BE2C (cell line): ENCODE measurements around the gene PIP4K2C.
A peak's percentile ranks its signal among the peaks of the same experiment; 100 is the strongest.

Experiments
- DNase-seq: peaks from one replicate; pipeline ENCODE4 v3.0.0-alpha.2; 2020
- H3K27me3 ChIP-seq: fragments of 250-450 bp; sonication (Bioruptor Pico); 2 replicates; pipeline ENCODE4 v1.5.1; 2020; ENCODE audit warnings: mild to moderate bottlenecking
- H3K36me3 ChIP-seq: fragments of 250-450 bp; sonication (Bioruptor Pico); 2 replicates; pipeline ENCODE4 v1.5.1; 2020; ENCODE audit warnings: mild to moderate bottlenecking
- H3K4me1 ChIP-seq: fragments of 250-450 bp; sonication (Bioruptor Pico); 2 replicates; pipeline ENCODE4 v1.5.1; 2020
- H3K4me3 ChIP-seq: 2 replicates; pipeline ENCODE4 v1.5.1; 2011; ENCODE audit warnings: low read depth, low read length
- H3K9me3 ChIP-seq: fragments of 250-450 bp; sonication (Bioruptor Pico); 2 replicates; pipeline ENCODE4 v1.5.1; 2020
- CTCF ChIP-seq: IDR thresholded peaks from 2 replicates; pipeline ENCODE4 v1.5.1; 2012; ENCODE audit warnings: mild to moderate bottlenecking, low read depth, low read length

Gene PIP4K2C

DNA sequence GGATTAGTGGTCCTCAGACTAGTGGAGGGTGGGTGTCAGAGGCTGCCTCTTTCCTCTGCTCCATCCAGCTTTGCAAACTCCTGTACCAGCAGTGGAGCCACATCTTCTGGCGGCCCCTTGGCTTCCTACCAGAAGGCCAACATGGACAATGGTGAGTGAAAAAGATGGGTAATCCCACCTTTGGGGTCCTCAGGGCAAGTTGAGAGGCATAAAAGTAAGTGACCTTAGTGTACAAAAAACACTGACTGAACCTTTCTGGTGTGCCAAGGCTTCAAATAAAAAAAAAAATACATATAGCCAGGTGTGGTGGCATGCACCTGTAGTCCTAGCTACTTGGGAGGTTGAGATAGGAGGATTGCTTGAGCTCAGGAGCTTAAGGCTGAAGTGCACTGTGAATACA is 9.2 kb upstream of the PIP4K2C start:
- Histone ChIP-seq H3K27me3 (no peaks in the 10 kb centered on the region), H3K4me3 (no peak overlapping the region), H3K36me3 (peaks cover 13% of the 10 kb centered on the region), H3K9me3 (no peaks in the 10 kb centered on the region), H3K4me1 (no peaks in the 10 kb centered on the region)
- TF ChIP-seq CTCF: no peak
- DNase-seq: no peak

DNA sequence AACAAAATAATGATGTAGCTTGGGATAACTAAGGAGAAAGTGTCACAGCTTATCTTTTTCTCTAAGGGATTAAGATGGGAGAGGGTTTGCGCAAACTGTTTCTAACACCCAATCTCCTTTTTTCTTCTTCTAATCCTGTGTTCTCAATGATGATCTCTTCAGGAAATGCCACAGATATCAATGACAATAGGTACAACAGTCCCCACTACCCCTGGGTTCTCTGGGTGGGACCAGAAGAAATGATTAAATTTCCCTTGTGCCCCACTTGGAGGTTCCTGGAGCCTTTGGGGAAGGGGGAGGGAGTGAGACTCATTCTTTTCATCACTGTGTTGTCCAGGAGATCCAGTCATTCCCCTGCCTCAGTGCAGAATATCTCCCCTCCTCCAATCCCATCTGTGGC is 8.6 kb upstream of the PIP4K2C start:
- Histone ChIP-seq H3K4me1 (no peaks in the 10 kb centered on the region), H3K27me3 (no peaks in the 10 kb centered on the region), H3K4me3 (no peak overlapping the region), H3K9me3 (no peaks in the 10 kb centered on the region), H3K36me3 (peaks cover 13% of the 10 kb centered on the region)
- TF ChIP-seq CTCF: no peak
- no peak for DNase-seq

DNA sequence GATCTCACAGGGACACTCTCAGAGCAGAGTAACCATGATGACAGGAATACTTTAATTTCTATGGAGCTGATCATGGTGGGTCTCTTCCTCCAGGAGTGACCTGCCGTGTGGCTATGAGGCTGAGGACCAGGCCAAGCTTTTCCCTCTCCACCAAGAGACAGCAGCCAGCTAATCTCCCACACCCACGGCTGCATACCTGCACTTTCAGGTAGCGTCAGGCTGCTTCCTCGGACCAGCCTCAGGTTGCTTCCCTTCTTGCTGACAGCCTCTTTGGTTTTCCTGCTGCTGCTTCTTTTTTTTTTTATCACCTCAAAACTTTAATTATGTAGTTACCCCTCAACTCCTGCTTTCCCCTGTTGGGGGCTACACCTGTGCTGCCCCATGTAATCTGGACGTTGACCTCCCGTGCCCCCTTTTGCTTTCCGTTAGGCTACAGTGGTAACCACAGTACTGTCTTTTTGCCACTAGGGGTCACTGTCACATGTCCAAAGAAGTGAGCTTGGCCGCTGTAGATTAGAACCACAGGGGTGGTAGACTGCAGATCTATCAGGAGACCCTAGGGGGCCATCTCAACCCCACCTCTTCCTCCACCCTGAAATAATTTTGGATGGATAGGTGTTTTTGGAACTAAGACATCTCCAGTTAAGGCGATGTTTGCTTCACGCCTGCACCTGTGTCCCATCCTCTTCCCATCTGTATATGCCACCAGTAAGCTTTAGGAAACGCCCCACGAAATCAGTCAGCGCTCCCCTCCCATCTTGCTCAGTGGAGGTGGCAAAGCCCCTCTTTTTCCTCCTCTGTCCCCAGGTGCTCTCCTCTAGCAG is 7.8 kb upstream of the PIP4K2C start:
- Histone ChIP-seq H3K9me3 (no peaks in the 10 kb centered on the region), H3K4me3 (no peak overlapping the region), H3K4me1 (no peaks in the 10 kb centered on the region), H3K27me3 (no peaks in the 10 kb centered on the region), H3K36me3 (peaks cover 6% of the 10 kb centered on the region)
- peak; percentile 99 for TF ChIP-seq CTCF
- DNase-seq: peak; percentile 82

DNA sequence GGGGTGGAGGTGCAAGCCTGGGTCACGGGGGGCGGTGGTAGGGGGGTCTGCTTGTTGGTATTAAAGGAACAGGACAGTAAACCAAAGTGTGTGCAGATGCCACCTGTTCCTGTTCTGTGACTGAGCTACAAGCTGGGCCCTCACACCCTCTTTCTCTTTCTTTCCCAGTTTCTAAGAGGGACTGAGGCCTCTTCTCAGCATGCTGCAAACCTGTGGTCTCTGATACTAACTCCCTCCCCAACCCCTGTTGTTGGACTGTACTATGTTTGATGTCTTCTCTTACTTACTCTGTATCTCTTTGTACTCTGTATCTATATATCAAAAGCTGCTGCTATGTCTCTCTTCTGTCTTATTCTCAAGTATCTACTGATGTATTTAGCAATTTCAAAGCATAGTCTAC is 6.9 kb upstream of the PIP4K2C start:
- H3K4me1 ChIP-seq: no peaks in the 10 kb centered on the region
- no peak overlapping the region for H3K4me3 ChIP-seq
- no peaks in the 10 kb centered on the region for H3K27me3 ChIP-seq
- H3K9me3 ChIP-seq: no peaks in the 10 kb centered on the region
- TF ChIP-seq CTCF: no peak
- DNase-seq: no peak
- H3K36me3 ChIP-seq: peaks cover 3% of the 10 kb centered on the region; the same call in 1 of the 2 replicates

DNA sequence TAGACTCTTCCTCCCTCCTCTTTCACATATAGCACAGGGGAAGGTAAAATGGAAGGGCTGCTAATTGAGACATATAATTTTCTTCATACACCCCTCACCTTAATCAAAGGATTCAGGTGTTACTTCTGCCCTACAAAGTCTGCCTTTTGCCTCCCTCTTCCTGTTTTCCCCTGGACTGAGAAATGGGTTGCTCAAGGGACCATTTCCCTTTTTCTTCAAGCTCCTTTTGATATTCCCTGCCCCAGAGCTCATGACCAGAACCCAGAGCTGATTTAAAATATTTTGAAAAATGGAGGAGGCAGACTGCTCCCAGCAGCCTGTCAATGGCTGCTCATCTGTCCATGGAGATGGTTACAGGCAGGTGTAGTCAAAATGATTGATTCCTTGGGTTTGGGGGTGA is 6.3 kb upstream of the PIP4K2C start:
- H3K36me3 ChIP-seq: peaks cover 3% of the 10 kb centered on the region; the same call in 1 of the 2 replicates
- no peaks in the 10 kb centered on the region for H3K9me3 ChIP-seq
- DNase-seq: no peak
- no peak overlapping the region for H3K4me3 ChIP-seq
- TF ChIP-seq CTCF: no peak
- H3K4me1 ChIP-seq: no peaks in the 10 kb centered on the region
- H3K27me3 ChIP-seq: no peaks in the 10 kb centered on the region

GRCh38 chr12:57585156-57585555 is 5.8 kb upstream of the PIP4K2C start:
- Histone ChIP-seq H3K4me1 (no peaks in the 10 kb centered on the region), H3K4me3 (no peak overlapping the region), H3K27me3 (no peaks in the 10 kb centered on the region), H3K36me3 (peaks cover 3% of the 10 kb centered on the region; the same call in 1 of the 2 replicates), H3K9me3 (no peaks in the 10 kb centered on the region)
- no peak for DNase-seq
- no peak for TF ChIP-seq CTCF
